Loucy (cell line): ENCODE measurements around the gene GEMIN2.
"Not testable (repeated sequence)": the region's sequence is repeated elsewhere in the genome, so short reads cannot be mapped to it uniquely, and the experiment has no call there.

Source experiments
- H2AFZ ChIP-seq: fragments of 200-600 bp; sonication (generic); 2 replicates; pipeline ENCODE4 v1.6.0; 2016; ENCODE audit warnings: antibody characterized with exemption, mild to moderate bottlenecking, low read length, moderate library complexity
- H3F3A ChIP-seq: fragments of 200-600 bp; 2 replicates; pipeline ENCODE4 v1.6.0; 2016; ENCODE audit warnings: antibody characterized with exemption, low read depth, mild to moderate bottlenecking
- H3K27me3 ChIP-seq: fragments of 200-600 bp; sonication (generic); 2 replicates; pipeline ENCODE4 v1.6.1; 2014; ENCODE audit warnings: low read length, mild to moderate bottlenecking; ENCODE audit not compliant: insufficient read depth, poor library complexity, severe bottlenecking
- H3K36me3 ChIP-seq: fragments of 200-600 bp; sonication (generic); 2 replicates; pipeline ENCODE4 v1.6.1; 2016; ENCODE audit warnings: low read length; ENCODE audit not compliant: insufficient read depth
- H3K4me1 ChIP-seq: fragments of 200-600 bp; sonication (generic); 2 replicates; pipeline ENCODE4 v1.5.1; 2014; ENCODE audit warnings: low read length, mild to moderate bottlenecking; ENCODE audit not compliant: insufficient read depth, poor library complexity, severe bottlenecking
- H3K4me2 ChIP-seq: fragments of 200-600 bp; sonication (generic); 2 replicates; pipeline ENCODE4 v1.6.0; 2014; ENCODE audit warnings: antibody characterized with exemption, low read length, low read depth, mild to moderate bottlenecking; ENCODE audit not compliant: poor library complexity, severe bottlenecking
- H3K4me3 ChIP-seq: fragments of 200-600 bp; sonication (generic); 2 replicates; pipeline ENCODE4 v1.5.1; 2014; ENCODE audit warnings: low read length, mild to moderate bottlenecking, mixed read lengths; ENCODE audit not compliant: poor library complexity, severe bottlenecking
- H3K79me2 ChIP-seq: fragments of 200-600 bp; sonication (generic); 2 replicates; pipeline ENCODE4 v1.6.1; 2014; ENCODE audit warnings: low read length; ENCODE audit not compliant: insufficient read depth
- H3K9ac ChIP-seq: fragments of 200-600 bp; sonication (generic); 2 replicates; pipeline ENCODE4 v1.6.0; 2014; ENCODE audit warnings: mild to moderate bottlenecking, low read depth, low read length, moderate library complexity; ENCODE audit not compliant: poor library complexity, severe bottlenecking
- H3K9me2 ChIP-seq: fragments of 200-600 bp; sonication (generic); replicated peaks from 2 replicates; pipeline ENCODE4 v1.6.1; 2016; ENCODE audit warnings: low read depth, low read length, mixed read lengths
- H3K9me3 ChIP-seq: fragments of 200-600 bp; sonication (generic); 2 replicates; pipeline ENCODE4 v1.6.1; 2014; ENCODE audit warnings: mild to moderate bottlenecking, antibody characterized with exemption, low read length, low read depth; ENCODE audit not compliant: insufficient read depth
- H4K20me1 ChIP-seq: fragments of 200-600 bp; sonication (generic); 2 replicates; pipeline ENCODE4 v1.6.0; 2014; ENCODE audit warnings: antibody characterized with exemption, low read length, mild to moderate bottlenecking; ENCODE audit not compliant: insufficient read depth, poor library complexity, severe bottlenecking
- CTCF ChIP-seq: fragments of 200-600 bp; sonication (generic); conservative IDR thresholded peaks from 2 replicates; pipeline ENCODE4 v1.5.1; 2014; ENCODE audit warnings: mild to moderate bottlenecking, antibody characterized with exemption, low read length
- EZH2phosphoT487 ChIP-seq: fragments of 200-600 bp; IDR thresholded peaks from 2 replicates; pipeline ENCODE4 v1.6.1; 2018; ENCODE audit warnings: antibody characterized with exemption, mild to moderate bottlenecking, moderate library complexity, borderline replicate concordance

Gene GEMIN2

GRCh38 chr14:39114073-39114838 is at the start of gene GEMIN2:
TSS of gene GEMIN2 (plus strand) at chr14:39114323. CDS start at chr14:39114339, 16 bp downstream.
- Histone ChIP-seq H3K9me2 (no peaks in the 10 kb centered on the region), H2AFZ (peak within 1 kb of the TSS; percentile 85), H3K36me3 (no peaks in the 10 kb centered on the region; the same call in 1 of the 2 replicates), H3K27me3 (peaks cover 7% of the 10 kb centered on the region), H3K4me3 (peak within 1 kb of the TSS; percentile 84), H4K20me1 (no peaks in the 10 kb centered on the region), H3K79me2 (peaks cover 25% of the 10 kb centered on the region), H3K9me3 (no peaks in the 10 kb centered on the region), H3K4me2 (peak within 1 kb of the TSS; percentile 91), H3K4me1 (peaks cover 19% of the 10 kb centered on the region), H3F3A (no peaks in the 10 kb centered on the region), H3K9ac (peak within 1 kb of the TSS; percentile 79)
- TF ChIP-seq CTCF (no peak), EZH2phosphoT487 (no peak)

GRCh38 chr14:39069169-39069805 is 44.8 kb upstream of the GEMIN2 start:
- H3F3A ChIP-seq, H3K9me3 ChIP-seq, H3K4me2 ChIP-seq, H3K9ac ChIP-seq, H4K20me1 ChIP-seq, H3K9me2 ChIP-seq, H3K79me2 ChIP-seq, H3K4me1 ChIP-seq, H3K4me3 ChIP-seq, H3K27me3 ChIP-seq, H2AFZ ChIP-seq: not testable (repeated sequence)
- peaks cover 38% of the 10 kb centered on the region; the same call in 1 of the 2 replicates for H3K36me3 ChIP-seq

- Histone ChIP-seq H3K9me3 (no peaks in the 10 kb centered on the region), H4K20me1 (no peaks in the 10 kb centered on the region), H3K27me3 (no peaks in the 10 kb centered on the region), H3K79me2 (no peaks in the 10 kb centered on the region), H3K4me1 (no peaks in the 10 kb centered on the region), H3K4me3 (no peak overlapping the region), H2AFZ (no peak overlapping the region), H3K36me3 (peaks cover 33% of the 10 kb centered on the region; the same call in 1 of the 2 replicates), H3F3A (no peaks in the 10 kb centered on the region), H3K4me2 (no peak overlapping the region), H3K9ac (no peak overlapping the region), H3K9me2 (no peaks in the 10 kb centered on the region)
- TF ChIP-seq EZH2phosphoT487 (no peak), CTCF (no peak)
These were observed 44.2 kb upstream of the GEMIN2 start for GRCh38 chr14:39069923-39070322.
